HepG2 (cell line): ENCODE data around the gene CHADL. TPM values are rescaled to one million over a fixed set of nuclear protein-coding genes. Genes with fewer than 3 reads are reported as not detected.
A peak's percentile ranks its signal among the peaks of the same experiment; 100 is the strongest.

Experiments
- ATF7-NPFF ChIP-seq: sonication (generic); formaldehyde crosslinking; IDR thresholded peaks from 2 replicates; pipeline ENCODE4 v1.8.1; 2023; ENCODE audit warnings: mild to moderate bottlenecking, low read depth, missing genetic modification reagents, moderate library complexity
- BRCA1 ChIP-seq: sonication (generic); formaldehyde crosslinking; IDR thresholded peaks from 2 replicates; pipeline ENCODE4 v1.4.0; 2020; ENCODE audit warnings: missing genetic modification reagents
- CBX1 ChIP-seq: IDR thresholded peaks from one replicate; pipeline ENCODE4 v1.6.1; 2016; ENCODE audit warnings: antibody characterized with exemption, low read depth
- EED ChIP-seq: sonication (generic); formaldehyde crosslinking; IDR thresholded peaks from 2 replicates; pipeline ENCODE4 v1.5.0; 2020; ENCODE audit warnings: mild to moderate bottlenecking, missing genetic modification reagents
- GATAD1 ChIP-seq: IDR thresholded peaks from 2 replicates; pipeline ENCODE4 v1.6.1; 2016; ENCODE audit warnings: missing genetic modification reagents, missing compliant biosample characterization
- NFATC3 ChIP-seq: sonication (generic); formaldehyde crosslinking; IDR thresholded peaks from 2 replicates; pipeline ENCODE4 v1.5.1; 2020; ENCODE audit warnings: mild to moderate bottlenecking, missing genetic modification reagents
- NPAS2 ChIP-seq: sonication (generic); formaldehyde crosslinking; IDR thresholded peaks from 2 replicates; pipeline ENCODE4 v1.8.0; 2022; ENCODE audit warnings: mild to moderate bottlenecking, missing genetic modification reagents, borderline replicate concordance
- SIN3B ChIP-seq: fragments of 150-350 bp; IDR thresholded peaks from 2 replicates; pipeline ENCODE4 v1.6.1; 2014; ENCODE audit warnings: low read length
- TMF1 ChIP-seq: sonication (generic); formaldehyde crosslinking; IDR thresholded peaks from 2 replicates; pipeline ENCODE4 v1.8.1; 2022; ENCODE audit warnings: low read depth, missing genetic modification reagents
- TRIM24 ChIP-seq: sonication (generic); formaldehyde crosslinking; IDR thresholded peaks from 2 replicates; pipeline ENCODE4 v1.8.0; 2022; ENCODE audit warnings: mild to moderate bottlenecking, missing genetic modification reagents
- ZBTB7B ChIP-seq: sonication (generic); formaldehyde crosslinking; IDR thresholded peaks from 2 replicates; pipeline ENCODE4 v1.4.0; 2020; ENCODE audit warnings: missing genetic modification reagents
- ZNF235 ChIP-seq: sonication (generic); formaldehyde crosslinking; IDR thresholded peaks from 2 replicates; pipeline ENCODE4 v1.8.1; 2023; ENCODE audit warnings: mild to moderate bottlenecking, missing genetic modification reagents, borderline replicate concordance
- ZNF333 ChIP-seq: sonication (generic); formaldehyde crosslinking; IDR thresholded peaks from 2 replicates; pipeline ENCODE4 v1.4.0; 2020; ENCODE audit warnings: mild to moderate bottlenecking, missing genetic modification reagents, borderline replicate concordance
- ZNF484 ChIP-seq: sonication (generic); formaldehyde crosslinking; IDR thresholded peaks from 2 replicates; pipeline ENCODE4 v1.5.1; 2020; ENCODE audit warnings: mild to moderate bottlenecking, low read depth, missing genetic modification reagents, borderline replicate concordance
- ZNF7 ChIP-seq: IDR thresholded peaks from 2 replicates; pipeline ENCODE4 v1.6.1; 2016; ENCODE audit warnings: missing biosample characterization, missing genetic modification reagents
- ZNF737 ChIP-seq: sonication (generic); formaldehyde crosslinking; IDR thresholded peaks from 2 replicates; pipeline ENCODE4 v1.5.0; 2020; ENCODE audit warnings: missing genetic modification reagents, mild to moderate bottlenecking, borderline replicate concordance
- ZNF776 ChIP-seq: sonication (generic); formaldehyde crosslinking; IDR thresholded peaks from 2 replicates; pipeline ENCODE4 v1.4.0; 2020; ENCODE audit warnings: mild to moderate bottlenecking, missing genetic modification reagents
- polyA plus RNA-seq, 8 experiments: library from polyadenylated mRNA; depleted of rRNA in 3 of 8; stranded (reverse) in 7 of 8; unstranded in 1 of 8; fragments of >200 nt; fragmentation: Illumina TruSeq in 4 of 8; extraction: Trizol in 4 of 8; gene quantifications; 2 replicates each; pipeline versions ENCODE4 v1.2.1 to v1.2.3, GENCODE V29; 2011 to 2016; ENCODE audit warnings: low read depth in 4 of 8, missing spikeins in 1 of 8, mixed read lengths in 1 of 8; ENCODE audit not compliant: insufficient read depth in 1 of 8
- total RNA-seq, 5 experiments: library from RNA; depleted of rRNA; stranded (reverse); fragments of >200 nt; fragmentation: Illumina TruSeq; extraction: Trizol; gene quantifications; 2 replicates each; pipeline ENCODE4 v1.2.3, GENCODE V29; 2016; ENCODE audit warnings: low read depth in 1 of 5
- TF ChIP-seq, protein P1 (sequence below): sonication (generic); formaldehyde crosslinking; IDR thresholded peaks from 2 replicates; pipeline ENCODE4 v1.4.0; 2020; ENCODE audit warnings: low read depth, missing genetic modification reagents
- TF ChIP-seq, protein P2 (sequence below): sonication (generic); formaldehyde crosslinking; IDR thresholded peaks from 2 replicates; pipeline ENCODE4 v1.9.0; 2022; ENCODE audit warnings: low read depth, missing genetic modification reagents
- TF ChIP-seq, protein P3 (sequence below): sonication (generic); formaldehyde crosslinking; IDR thresholded peaks from 2 replicates; pipeline ENCODE4 v1.8.0; 2022; ENCODE audit warnings: mild to moderate bottlenecking, missing genetic modification reagents
- TF ChIP-seq, protein P4 (sequence below): sonication (generic); formaldehyde crosslinking; IDR thresholded peaks from 2 replicates; pipeline ENCODE4 v1.8.0; 2023; ENCODE audit warnings: mild to moderate bottlenecking, missing genetic modification reagents

The CHADL gene
- total and polyA plus RNA-seq, 2 of the 13 experiments (the other 11 are each of a cell fraction or from before 2014, with no cell fraction given) = 2.8 to 8.1 TPM

DNA sequence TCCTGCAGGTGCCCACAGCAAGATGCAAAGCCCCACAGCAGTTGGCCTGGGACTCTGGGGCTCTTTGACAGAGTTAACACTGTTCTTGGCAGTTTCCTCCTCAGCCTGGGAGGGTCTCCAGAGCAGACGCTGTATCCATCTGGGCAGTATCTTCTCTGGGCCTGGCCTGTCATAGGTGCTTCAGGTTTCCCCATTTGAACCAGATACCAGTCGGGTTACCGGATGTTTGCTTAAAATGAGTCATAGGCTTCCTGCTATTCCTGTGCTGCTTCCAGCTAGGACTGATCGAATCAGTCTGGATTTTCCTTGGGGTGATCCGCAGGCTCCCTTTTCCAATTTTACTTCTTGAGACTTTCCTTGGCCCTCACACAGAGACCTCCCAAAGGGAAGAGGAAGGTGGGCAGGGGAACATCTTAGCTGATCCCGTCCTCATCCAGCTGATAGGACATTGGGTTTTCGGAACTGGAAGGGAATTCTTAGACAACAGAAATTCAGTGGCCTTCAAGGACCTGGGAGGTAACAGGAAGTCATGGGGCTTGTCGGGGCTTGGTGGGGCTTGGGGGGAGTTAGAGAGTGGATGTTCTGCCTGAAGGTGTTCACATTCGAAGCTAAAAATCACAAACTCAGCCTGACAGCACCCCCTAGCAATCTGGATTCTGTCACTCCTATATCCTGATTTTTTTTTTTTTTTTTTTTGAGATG lies 47.7 kb upstream of the CHADL start (continued):
- TF ChIP-seq, protein P1, sequence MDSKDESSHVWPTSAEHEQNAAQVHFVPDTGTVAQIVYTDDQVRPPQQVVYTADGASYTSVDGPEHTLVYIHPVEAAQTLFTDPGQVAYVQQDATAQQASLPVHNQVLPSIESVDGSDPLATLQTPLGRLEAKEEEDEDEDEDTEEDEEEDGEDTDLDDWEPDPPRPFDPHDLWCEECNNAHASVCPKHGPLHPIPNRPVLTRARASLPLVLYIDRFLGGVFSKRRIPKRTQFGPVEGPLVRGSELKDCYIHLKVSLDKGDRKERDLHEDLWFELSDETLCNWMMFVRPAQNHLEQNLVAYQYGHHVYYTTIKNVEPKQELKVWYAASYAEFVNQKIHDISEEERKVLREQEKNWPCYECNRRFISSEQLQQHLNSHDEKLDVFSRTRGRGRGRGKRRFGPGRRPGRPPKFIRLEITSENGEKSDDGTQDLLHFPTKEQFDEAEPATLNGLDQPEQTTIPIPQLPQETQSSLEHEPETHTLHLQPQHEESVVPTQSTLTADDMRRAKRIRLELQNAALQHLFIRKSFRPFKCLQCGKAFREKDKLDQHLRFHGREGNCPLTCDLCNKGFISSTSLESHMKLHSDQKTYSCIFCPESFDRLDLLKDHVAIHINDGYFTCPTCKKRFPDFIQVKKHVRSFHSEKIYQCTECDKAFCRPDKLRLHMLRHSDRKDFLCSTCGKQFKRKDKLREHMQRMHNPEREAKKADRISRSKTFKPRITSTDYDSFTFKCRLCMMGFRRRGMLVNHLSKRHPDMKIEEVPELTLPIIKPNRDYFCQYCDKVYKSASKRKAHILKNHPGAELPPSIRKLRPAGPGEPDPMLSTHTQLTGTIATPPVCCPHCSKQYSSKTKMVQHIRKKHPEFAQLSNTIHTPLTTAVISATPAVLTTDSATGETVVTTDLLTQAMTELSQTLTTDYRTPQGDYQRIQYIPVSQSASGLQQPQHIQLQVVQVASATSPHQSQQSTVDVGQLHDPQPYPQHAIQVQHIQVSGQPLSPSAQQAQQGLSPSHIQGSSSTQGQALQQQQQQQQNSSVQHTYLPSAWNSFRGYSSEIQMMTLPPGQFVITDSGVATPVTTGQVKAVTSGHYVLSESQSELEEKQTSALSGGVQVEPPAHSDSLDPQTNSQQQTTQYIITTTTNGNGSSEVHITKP (CRISPR knock-in tag) = peak; percentile 69; the same call in 1 of the 2 replicates
- TF ChIP-seq, protein P2, sequence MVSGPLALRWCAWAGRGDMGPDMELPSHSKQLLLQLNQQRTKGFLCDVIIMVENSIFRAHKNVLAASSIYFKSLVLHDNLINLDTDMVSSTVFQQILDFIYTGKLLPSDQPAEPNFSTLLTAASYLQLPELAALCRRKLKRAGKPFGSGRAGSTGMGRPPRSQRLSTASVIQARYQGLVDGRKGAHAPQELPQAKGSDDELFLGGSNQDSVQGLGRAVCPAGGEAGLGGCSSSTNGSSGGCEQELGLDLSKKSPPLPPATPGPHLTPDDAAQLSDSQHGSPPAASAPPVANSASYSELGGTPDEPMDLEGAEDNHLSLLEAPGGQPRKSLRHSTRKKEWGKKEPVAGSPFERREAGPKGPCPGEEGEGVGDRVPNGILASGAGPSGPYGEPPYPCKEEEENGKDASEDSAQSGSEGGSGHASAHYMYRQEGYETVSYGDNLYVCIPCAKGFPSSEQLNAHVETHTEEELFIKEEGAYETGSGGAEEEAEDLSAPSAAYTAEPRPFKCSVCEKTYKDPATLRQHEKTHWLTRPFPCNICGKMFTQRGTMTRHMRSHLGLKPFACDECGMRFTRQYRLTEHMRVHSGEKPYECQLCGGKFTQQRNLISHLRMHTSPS = no peak
- TF ChIP-seq ZNF333 (CRISPR knock-in tag) = no peak
- TF ChIP-seq TMF1 (CRISPR knock-in tag) = no peak
- TF ChIP-seq BRCA1 (CRISPR knock-in tag) = no peak
- no peak for TF ChIP-seq NPAS2 (CRISPR knock-in tag)
- TF ChIP-seq, protein P3, sequence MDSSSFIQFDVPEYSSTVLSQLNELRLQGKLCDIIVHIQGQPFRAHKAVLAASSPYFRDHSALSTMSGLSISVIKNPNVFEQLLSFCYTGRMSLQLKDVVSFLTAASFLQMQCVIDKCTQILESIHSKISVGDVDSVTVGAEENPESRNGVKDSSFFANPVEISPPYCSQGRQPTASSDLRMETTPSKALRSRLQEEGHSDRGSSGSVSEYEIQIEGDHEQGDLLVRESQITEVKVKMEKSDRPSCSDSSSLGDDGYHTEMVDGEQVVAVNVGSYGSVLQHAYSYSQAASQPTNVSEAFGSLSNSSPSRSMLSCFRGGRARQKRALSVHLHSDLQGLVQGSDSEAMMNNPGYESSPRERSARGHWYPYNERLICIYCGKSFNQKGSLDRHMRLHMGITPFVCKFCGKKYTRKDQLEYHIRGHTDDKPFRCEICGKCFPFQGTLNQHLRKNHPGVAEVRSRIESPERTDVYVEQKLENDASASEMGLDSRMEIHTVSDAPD (CRISPR knock-in tag) = 0 out of 2 replicates have a peak, but pooled peaks have one; percentile 36
- no peak for TF ChIP-seq CBX1
- no peak for TF ChIP-seq EED (CRISPR knock-in tag)
- peak; percentile 44; the same call in 1 of the 2 replicates for TF ChIP-seq GATAD1 (CRISPR knock-in tag)
- TF ChIP-seq, protein P4, sequence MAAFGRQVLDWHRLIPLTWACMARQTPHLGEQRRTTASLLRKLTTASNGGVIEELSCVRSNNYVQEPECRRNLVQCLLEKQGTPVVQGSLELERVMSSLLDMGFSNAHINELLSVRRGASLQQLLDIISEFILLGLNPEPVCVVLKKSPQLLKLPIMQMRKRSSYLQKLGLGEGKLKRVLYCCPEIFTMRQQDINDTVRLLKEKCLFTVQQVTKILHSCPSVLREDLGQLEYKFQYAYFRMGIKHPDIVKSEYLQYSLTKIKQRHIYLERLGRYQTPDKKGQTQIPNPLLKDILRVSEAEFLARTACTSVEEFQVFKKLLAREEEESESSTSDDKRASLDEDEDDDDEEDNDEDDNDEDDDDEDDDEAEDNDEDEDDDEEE (CRISPR knock-in tag) = 0 out of 2 replicates have a peak, but pooled peaks have one; percentile 19
- TF ChIP-seq ZNF235 (CRISPR knock-in tag) = no peak
- TF ChIP-seq TRIM24 (CRISPR knock-in tag) = no peak
- TF ChIP-seq ZNF7 = no peak
- no peak for TF ChIP-seq ZNF737
- 0 out of 2 replicates have a peak, but pooled peaks have one; percentile 44 for TF ChIP-seq SIN3B
- no peak for TF ChIP-seq NFATC3 (CRISPR knock-in tag)
- no peak for TF ChIP-seq ATF7-NPFF (CRISPR knock-in tag)
- TF ChIP-seq ZBTB7B (CRISPR knock-in tag) = 0 out of 2 replicates have a peak, but pooled peaks have one; percentile 23
- no peak for TF ChIP-seq ZNF484
- TF ChIP-seq ZNF776 (CRISPR knock-in tag) = no peak
